Liver (tissue), 9 donors: Measurements from ENCODE around the gene ULK3. TPM values are rescaled to one million over a fixed set of nuclear protein-coding genes. Genes with fewer than 3 reads are reported as not detected.

Experiments
- DNase-seq: peaks from one replicate; pipeline ENCODE4 v3.0.0-alpha.2; 2017; ENCODE audit warnings: low spot score
- H3K27ac ChIP-seq, 2 donors: one replicate each; pipeline ENCODE4 v1.7.0; 2013; ENCODE audit warnings: inconsistent platforms in 2 of 2, low read length in 2 of 2, control low read depth in 1 of 2, low read depth in 1 of 2, mild to moderate bottlenecking in 1 of 2
- H3K27me3 ChIP-seq, 4 donors: one replicate each; pipeline versions ENCODE4 v1.6.1 to v1.7.0; 2013; ENCODE audit warnings: low read length in 3 of 4, inconsistent platforms in 1 of 4, mild to moderate bottlenecking in 1 of 4, moderate library complexity in 1 of 4; ENCODE audit not compliant: control insufficient read depth in 4 of 4, insufficient read depth in 4 of 4
- H3K36me3 ChIP-seq, 4 donors: one replicate each; pipeline versions ENCODE4 v1.6.1 to v1.7.0; 2013; ENCODE audit warnings: low read length in 3 of 4, mild to moderate bottlenecking in 3 of 4, low read depth in 1 of 4, moderate library complexity in 1 of 4; ENCODE audit not compliant: control insufficient read depth in 4 of 4, insufficient read depth in 3 of 4
- H3K4me1 ChIP-seq, 4 donors: one replicate each; pipeline versions ENCODE4 v1.6.1 to v1.7.0; 2013; ENCODE audit warnings: low read length in 3 of 4, mild to moderate bottlenecking in 3 of 4, moderate library complexity in 1 of 4; ENCODE audit not compliant: control insufficient read depth in 4 of 4, insufficient read depth in 4 of 4
- H3K4me3 ChIP-seq, 3 donors: one replicate each; pipeline versions ENCODE4 v1.6.1 to v1.7.0; 2013; ENCODE audit warnings: low read length in 3 of 3, control low read depth in 1 of 3, low read depth in 1 of 3, mild to moderate bottlenecking in 1 of 3
- H3K9ac ChIP-seq, 2 donors: one replicate each; pipeline ENCODE4 v1.7.0; 2013; ENCODE audit warnings: low read length in 2 of 2, mild to moderate bottlenecking in 2 of 2, moderate library complexity in 2 of 2, control low read depth in 1 of 2, low read depth in 1 of 2
- H3K9me3 ChIP-seq, 4 donors: one replicate each; pipeline versions ENCODE4 v1.6.1 to v1.7.0; 2013; ENCODE audit warnings: low read length in 3 of 4; ENCODE audit not compliant: control insufficient read depth in 4 of 4
- ATF3 ChIP-seq: IDR thresholded peaks from 2 replicates; pipeline ENCODE4 v1.6.1; 2016; ENCODE audit warnings: antibody characterized with exemption
- EGR1 ChIP-seq, 2 donors: IDR thresholded peaks; 2 replicates each; pipeline ENCODE4 v1.6.1; 2016 to 2018; ENCODE audit warnings: antibody characterized with exemption in 2 of 2, low read depth in 2 of 2
- FOXA1 ChIP-seq: IDR thresholded peaks from 2 replicates; pipeline ENCODE4 v1.6.1; 2016; ENCODE audit warnings: antibody characterized with exemption
- FOXA2 ChIP-seq: IDR thresholded peaks from 2 replicates; pipeline ENCODE4 v1.6.1; 2016; ENCODE audit warnings: antibody characterized with exemption
- GABPA ChIP-seq, 2 donors: IDR thresholded peaks in 1 of 2; conservative IDR thresholded peaks in 1 of 2; 2 replicates each; pipeline ENCODE4 v1.6.1; 2016; ENCODE audit warnings: antibody characterized with exemption in 2 of 2, mild to moderate bottlenecking in 1 of 2, moderate library complexity in 1 of 2
- HNF4A ChIP-seq, 2 donors: conservative IDR thresholded peaks; 2 replicates each; pipeline ENCODE4 v1.6.1; 2016; ENCODE audit warnings: antibody characterized with exemption in 2 of 2, mild to moderate bottlenecking in 2 of 2
- HNF4G ChIP-seq: IDR thresholded peaks from 2 replicates; pipeline ENCODE4 v1.6.1; 2016; ENCODE audit warnings: antibody characterized with exemption
- JUND ChIP-seq, 2 donors: IDR thresholded peaks; 2 replicates each; pipeline ENCODE4 v1.6.1; 2016; ENCODE audit warnings: antibody characterized with exemption in 2 of 2
- NR2F2 ChIP-seq: IDR thresholded peaks from 2 replicates; pipeline ENCODE4 v1.6.1; 2016; ENCODE audit warnings: antibody characterized with exemption
- RAD21 ChIP-seq, 2 donors: IDR thresholded peaks; 2 replicates each; pipeline ENCODE4 v1.6.1; 2016; ENCODE audit warnings: antibody characterized with exemption in 2 of 2, mild to moderate bottlenecking in 2 of 2
- RXRA ChIP-seq, 2 donors: IDR thresholded peaks; 2 replicates each; pipeline ENCODE4 v1.6.1; 2017 to 2018; ENCODE audit warnings: antibody characterized with exemption in 2 of 2, mild to moderate bottlenecking in 1 of 2
- SP1 ChIP-seq: IDR thresholded peaks from 2 replicates; pipeline ENCODE4 v1.6.1; 2018; ENCODE audit warnings: antibody characterized with exemption, mild to moderate bottlenecking
- TAF1 ChIP-seq: conservative IDR thresholded peaks from 2 replicates; pipeline ENCODE4 v1.6.1; 2016; ENCODE audit warnings: antibody characterized with exemption, mild to moderate bottlenecking
- YY1 ChIP-seq: IDR thresholded peaks from 2 replicates; pipeline ENCODE4 v1.6.1; 2016; ENCODE audit warnings: antibody characterized with exemption, mild to moderate bottlenecking
- ZBTB33 ChIP-seq: IDR thresholded peaks from 2 replicates; pipeline ENCODE4 v1.6.1; 2016; ENCODE audit warnings: antibody characterized with exemption
- WGBS: extraction: QIAGEN DNeasy Blood & Tissue Kit; methylation state at CpG from one replicate; pipeline ENCODE4 v1.1.7; 2013; 5-methylcytosine and 5-hydroxymethylcytosine counted together
- polyA plus RNA-seq, 2 donors: library from polyadenylated mRNA; stranded (reverse) in 1 of 2; unstranded in 1 of 2; fragments of 200-250 nt in 1 of 2; fragments of >200 nt in 1 of 2; fragmentation: Nextera tagmentation in 1 of 2; extraction: Ambion mirVana in 1 of 2; gene quantifications; one replicate each; pipeline versions ENCODE4 v1.2.1 to v1.2.3, GENCODE V29; 2013 to 2015
- total RNA-seq, 2 donors: library from RNA; depleted of rRNA; stranded (reverse); fragments of >200 nt; gene quantifications; one replicate each; pipeline ENCODE4 v1.2.3, GENCODE V29; 2014
- TF ChIP-seq, protein P1 (sequence below): IDR thresholded peaks from 2 replicates; pipeline ENCODE4 v1.6.1; 2016; ENCODE audit warnings: antibody characterized with exemption
- TF ChIP-seq, protein P2 (sequence below): IDR thresholded peaks from 2 replicates; pipeline ENCODE4 v1.6.1; 2016; ENCODE audit warnings: antibody characterized with exemption, mild to moderate bottlenecking
- TF ChIP-seq, protein P3 (sequence below): fragments of 150-350 bp; IDR thresholded peaks from 2 replicates; pipeline ENCODE4 v1.5.1; 2017; ENCODE audit warnings: improper control_type of control experiment, low read depth, low read length; ENCODE audit not compliant: missing input control
- donor health status: healthy.
- donor health status: healthy.
- donor health status: healthy.
- donor health status: healthy.
- donor health status: healthy.

ULK3 gene
- total and polyA plus RNA-seq, 4 donors = 13.1 to 35.5 (median 21.4) TPM

GRCh38 chr15:74795966-74796625 is 46.9 kb downstream of the ULK3 start:
- 89% methylated on average over 14 of the region's 14 CpGs for WGBS
- peaks cover 0 to 7% (median 3%) of the 10 kb centered on the region in 4 donors for H3K36me3 ChIP-seq
- H3K4me1 ChIP-seq = peaks cover 23 to 80% (median 57%) of the 10 kb centered on the region in 4 donors
- no peak for TF ChIP-seq HNF4A (conservative IDR thresholded peaks at IDR 0.05)
- no peak for TF ChIP-seq EGR1 (IDR thresholded peaks at IDR 0.05; ENCODE audit: low read depth in 2 of 2)
- TF ChIP-seq ATF3 = no peak
- TF ChIP-seq JUND (IDR thresholded peaks at IDR 0.05) = no peak
- no peak for TF ChIP-seq GABPA (IDR thresholded peaks at IDR 0.05 in 1 of 2, conservative IDR thresholded peaks at IDR 0.05 in 1 of 2)
- TF ChIP-seq, protein P1, sequence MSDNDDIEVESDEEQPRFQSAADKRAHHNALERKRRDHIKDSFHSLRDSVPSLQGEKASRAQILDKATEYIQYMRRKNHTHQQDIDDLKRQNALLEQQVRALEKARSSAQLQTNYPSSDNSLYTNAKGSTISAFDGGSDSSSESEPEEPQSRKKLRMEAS = no peak
- TF ChIP-seq, protein P2, sequence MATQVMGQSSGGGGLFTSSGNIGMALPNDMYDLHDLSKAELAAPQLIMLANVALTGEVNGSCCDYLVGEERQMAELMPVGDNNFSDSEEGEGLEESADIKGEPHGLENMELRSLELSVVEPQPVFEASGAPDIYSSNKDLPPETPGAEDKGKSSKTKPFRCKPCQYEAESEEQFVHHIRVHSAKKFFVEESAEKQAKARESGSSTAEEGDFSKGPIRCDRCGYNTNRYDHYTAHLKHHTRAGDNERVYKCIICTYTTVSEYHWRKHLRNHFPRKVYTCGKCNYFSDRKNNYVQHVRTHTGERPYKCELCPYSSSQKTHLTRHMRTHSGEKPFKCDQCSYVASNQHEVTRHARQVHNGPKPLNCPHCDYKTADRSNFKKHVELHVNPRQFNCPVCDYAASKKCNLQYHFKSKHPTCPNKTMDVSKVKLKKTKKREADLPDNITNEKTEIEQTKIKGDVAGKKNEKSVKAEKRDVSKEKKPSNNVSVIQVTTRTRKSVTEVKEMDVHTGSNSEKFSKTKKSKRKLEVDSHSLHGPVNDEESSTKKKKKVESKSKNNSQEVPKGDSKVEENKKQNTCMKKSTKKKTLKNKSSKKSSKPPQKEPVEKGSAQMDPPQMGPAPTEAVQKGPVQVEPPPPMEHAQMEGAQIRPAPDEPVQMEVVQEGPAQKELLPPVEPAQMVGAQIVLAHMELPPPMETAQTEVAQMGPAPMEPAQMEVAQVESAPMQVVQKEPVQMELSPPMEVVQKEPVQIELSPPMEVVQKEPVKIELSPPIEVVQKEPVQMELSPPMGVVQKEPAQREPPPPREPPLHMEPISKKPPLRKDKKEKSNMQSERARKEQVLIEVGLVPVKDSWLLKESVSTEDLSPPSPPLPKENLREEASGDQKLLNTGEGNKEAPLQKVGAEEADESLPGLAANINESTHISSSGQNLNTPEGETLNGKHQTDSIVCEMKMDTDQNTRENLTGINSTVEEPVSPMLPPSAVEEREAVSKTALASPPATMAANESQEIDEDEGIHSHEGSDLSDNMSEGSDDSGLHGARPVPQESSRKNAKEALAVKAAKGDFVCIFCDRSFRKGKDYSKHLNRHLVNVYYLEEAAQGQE = no peak
- no peak for TF ChIP-seq SP1
- no peak for TF ChIP-seq RAD21 (IDR thresholded peaks at IDR 0.05)
- no peak for TF ChIP-seq HNF4G
- TF ChIP-seq RXRA (IDR thresholded peaks at IDR 0.05) = no peak
- no peaks in the 10 kb centered on the region for H3K9me3 ChIP-seq
- no peak overlapping the region for H3K4me3 ChIP-seq
- no peaks in the 10 kb centered on the region for H3K27me3 ChIP-seq
- H3K9ac ChIP-seq = no peak overlapping the region
- H3K27ac ChIP-seq = peak overlapping the region in 1 of 2 donors; percentile 40
- no peak for DNase-seq

DNA sequence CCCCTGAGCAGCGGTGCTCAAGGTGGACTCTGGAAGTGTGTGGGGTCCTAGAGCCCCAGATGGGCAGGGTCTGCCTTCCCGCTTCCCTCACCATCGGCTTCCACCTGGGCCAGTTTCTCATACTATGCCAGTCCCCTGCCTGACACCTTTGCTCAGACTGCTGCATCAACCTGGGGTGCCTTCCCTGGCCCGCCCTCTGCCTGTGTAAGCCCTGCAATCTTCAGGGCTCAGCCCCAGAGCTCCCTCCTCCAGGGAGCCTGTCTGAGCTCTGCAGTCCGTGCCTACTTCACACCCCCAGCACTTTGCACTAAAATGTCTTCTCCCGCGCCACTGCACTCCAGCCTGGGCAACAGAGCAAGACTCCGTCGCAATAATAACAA is 48.0 kb downstream of the ULK3 start:
- H3K9me3 ChIP-seq = no peaks in the 10 kb centered on the region
- WGBS = 90% methylated on average over 9 of the region's 9 CpGs
- peaks cover 23 to 80% (median 58%) of the 10 kb centered on the region in 4 donors for H3K4me1 ChIP-seq
- TF ChIP-seq GABPA (IDR thresholded peaks at IDR 0.05 in 1 of 2, conservative IDR thresholded peaks at IDR 0.05 in 1 of 2) (no peak), RXRA (IDR thresholded peaks at IDR 0.05) (no peak), RAD21 (IDR thresholded peaks at IDR 0.05) (no peak), FOXA1 (no peak), FOXA2 (no peak), NR2F2 (no peak), YY1 (no peak), TAF1 (no peak), EGR1 (IDR thresholded peaks at IDR 0.05; ENCODE audit: low read depth in 2 of 2) (no peak), HNF4A (conservative IDR thresholded peaks at IDR 0.05) (no peak), SP1 (no peak), JUND (IDR thresholded peaks at IDR 0.05) (no peak), ATF3 (no peak), HNF4G (no peak), ZBTB33 (no peak)
- TF ChIP-seq, protein P3, sequence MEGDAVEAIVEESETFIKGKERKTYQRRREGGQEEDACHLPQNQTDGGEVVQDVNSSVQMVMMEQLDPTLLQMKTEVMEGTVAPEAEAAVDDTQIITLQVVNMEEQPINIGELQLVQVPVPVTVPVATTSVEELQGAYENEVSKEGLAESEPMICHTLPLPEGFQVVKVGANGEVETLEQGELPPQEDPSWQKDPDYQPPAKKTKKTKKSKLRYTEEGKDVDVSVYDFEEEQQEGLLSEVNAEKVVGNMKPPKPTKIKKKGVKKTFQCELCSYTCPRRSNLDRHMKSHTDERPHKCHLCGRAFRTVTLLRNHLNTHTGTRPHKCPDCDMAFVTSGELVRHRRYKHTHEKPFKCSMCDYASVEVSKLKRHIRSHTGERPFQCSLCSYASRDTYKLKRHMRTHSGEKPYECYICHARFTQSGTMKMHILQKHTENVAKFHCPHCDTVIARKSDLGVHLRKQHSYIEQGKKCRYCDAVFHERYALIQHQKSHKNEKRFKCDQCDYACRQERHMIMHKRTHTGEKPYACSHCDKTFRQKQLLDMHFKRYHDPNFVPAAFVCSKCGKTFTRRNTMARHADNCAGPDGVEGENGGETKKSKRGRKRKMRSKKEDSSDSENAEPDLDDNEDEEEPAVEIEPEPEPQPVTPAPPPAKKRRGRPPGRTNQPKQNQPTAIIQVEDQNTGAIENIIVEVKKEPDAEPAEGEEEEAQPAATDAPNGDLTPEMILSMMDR = no peak
- TF ChIP-seq, protein P2 = no peak
- TF ChIP-seq, protein P1 = no peak
- no peak overlapping the region for H3K9ac ChIP-seq
- H3K4me3 ChIP-seq = no peak overlapping the region
- no peaks in the 10 kb centered on the region for H3K27me3 ChIP-seq
- H3K27ac ChIP-seq = peak overlapping the region in 1 of 2 donors; percentile 16
- DNase-seq = no peak
- H3K36me3 ChIP-seq = peaks cover 0 to 4% (median 0%) of the 10 kb centered on the region in 4 donors
